NOMO-1 (cell line): ENCODE measurements around the gene ATG2A.

Experiments
- DNase-seq, 2 experiments: peaks; one replicate each; lab custom pipeline; 2025; ENCODE audit not compliant: unreplicated experiment in 2 of 2; lab: John Stamatoyannopoulos, UW

Gene ATG2A

GRCh38 chr11:64905516-64906313 lies 11.3 kb downstream of the ATG2A start:
- no peak for DNase-seq

DNA sequence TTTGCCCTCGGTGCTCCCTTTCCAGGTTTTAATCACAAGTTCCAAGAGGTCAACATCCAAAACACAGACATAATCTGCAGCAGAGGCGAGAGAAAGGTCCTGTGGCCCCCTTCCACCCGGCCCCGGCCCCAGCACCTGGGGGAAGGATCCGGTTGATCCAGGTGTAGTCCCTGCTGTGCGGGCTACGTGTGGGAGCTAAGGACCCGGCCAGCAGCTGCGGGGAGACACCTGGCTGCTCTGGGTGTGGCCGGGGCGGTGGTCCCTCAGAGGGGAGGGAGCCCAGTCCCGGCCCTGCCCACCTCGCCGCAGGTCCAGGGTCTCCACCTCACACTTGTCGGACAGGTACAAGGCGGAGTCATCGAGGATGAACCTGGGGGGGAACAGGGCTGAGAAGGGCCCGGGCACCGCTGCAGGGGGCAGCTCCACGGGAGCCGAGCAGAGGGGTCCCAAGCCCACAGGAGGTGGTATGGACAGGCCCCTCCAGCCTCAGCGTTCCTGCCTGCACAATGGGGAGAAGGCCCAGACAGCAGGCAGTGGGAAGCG lies 13.6 kb downstream of the ATG2A start:
- DNase-seq = no peak

DNA sequence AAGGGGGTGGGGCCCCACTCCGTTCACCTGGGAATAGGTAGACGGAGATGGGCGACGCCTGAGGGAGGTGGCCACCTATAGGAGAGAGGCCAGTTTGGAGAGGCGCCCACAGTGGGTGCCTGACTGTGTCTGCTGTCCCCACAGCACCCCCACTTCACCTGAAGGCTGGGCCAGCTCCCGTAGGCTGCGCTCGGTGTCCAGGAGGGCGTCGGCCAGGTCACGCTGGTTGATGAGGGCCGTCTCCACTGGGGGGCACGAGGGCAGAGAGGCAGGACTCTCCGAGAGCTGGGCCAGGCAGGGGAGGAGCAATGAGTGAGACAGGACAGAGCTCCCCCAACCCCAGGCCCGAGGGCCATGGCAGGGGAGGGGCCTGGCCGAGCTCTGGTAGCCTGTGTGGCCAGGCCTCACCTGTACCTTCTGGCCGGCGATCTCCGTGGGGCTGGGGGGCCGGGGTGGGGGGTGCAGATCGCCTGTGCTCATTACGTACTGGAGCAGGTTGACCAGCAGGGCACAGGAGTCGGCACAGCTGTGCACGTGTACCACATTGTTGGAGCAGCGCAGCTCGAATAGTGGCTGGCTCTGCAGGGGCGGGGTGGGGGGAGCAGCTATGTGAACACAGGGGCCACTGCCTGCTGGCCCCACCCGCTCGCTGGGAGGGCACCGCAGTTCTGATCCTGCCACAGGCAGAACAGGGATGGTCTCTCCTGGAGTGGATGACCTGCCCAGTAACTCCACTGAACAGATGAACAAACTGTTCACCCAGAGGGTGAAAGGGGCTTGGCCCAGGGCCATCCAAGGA lies 14.7 kb downstream of the ATG2A start:
- DNase-seq = no peak

DNA sequence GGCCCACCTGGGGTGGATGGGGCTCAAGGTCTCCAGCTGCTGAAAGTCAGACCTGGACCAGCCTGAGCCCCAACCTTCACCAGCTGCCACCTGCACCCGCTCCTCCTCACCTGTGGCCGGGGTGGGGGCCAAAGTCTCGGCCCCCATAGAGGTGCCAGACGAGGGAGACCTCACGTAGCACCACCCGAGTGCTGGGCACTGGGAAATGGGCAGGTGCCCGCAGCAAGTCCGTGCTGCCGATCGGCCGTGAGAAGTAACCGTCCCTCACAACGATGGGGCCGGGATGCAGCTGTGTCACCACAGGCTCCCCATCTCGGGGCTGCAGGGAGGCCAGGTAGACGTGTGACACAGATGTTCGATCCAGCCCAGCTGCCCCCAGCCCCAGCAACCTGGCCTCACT lies 16.2 kb downstream of the ATG2A start:
- DNase-seq = no peak

DNA sequence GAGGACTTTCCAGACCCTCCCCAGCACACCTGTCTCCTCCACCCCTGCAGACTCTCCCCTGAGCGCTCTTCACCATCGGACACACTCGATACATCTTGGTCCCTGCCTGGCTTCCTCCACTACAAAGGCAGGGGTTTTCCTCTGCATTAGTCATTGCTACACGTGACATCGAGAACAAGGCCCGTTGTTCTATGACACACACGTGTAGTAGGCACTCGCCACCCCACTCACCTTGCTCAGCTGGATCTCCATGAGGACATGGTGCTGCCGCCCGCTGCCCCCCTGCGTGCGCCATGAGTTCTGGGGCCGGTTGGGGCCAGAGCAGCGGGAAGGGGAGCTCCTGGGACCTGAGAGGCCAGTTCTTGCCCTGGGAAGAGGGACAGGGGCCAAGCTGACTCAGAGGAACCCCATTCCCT lies 16.7 kb downstream of the ATG2A start:
- DNase-seq = no peak

GRCh38 chr11:64898541-64898940 lies 18.5 kb downstream of the ATG2A start:
- DNase-seq = no peak

DNA sequence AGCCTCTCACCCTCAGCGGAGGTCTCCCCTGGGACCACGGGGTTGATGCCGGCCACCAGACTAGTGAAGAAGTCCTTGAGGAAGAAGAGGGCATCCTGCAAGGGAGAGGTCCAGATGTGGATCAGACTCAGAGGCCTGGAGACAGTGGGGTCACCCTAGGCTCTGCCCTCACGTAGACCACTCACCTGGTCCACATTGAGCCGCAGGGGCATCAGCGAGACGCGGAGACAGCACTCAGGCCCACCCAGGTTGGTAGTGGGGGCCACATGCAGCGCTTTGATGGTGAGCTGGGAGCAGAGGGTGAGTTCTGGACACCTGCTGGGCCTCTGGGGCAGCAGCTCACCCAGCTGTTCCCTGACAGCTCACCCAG lies 18.9 kb downstream of the ATG2A start:
- no peak for DNase-seq

DNA sequence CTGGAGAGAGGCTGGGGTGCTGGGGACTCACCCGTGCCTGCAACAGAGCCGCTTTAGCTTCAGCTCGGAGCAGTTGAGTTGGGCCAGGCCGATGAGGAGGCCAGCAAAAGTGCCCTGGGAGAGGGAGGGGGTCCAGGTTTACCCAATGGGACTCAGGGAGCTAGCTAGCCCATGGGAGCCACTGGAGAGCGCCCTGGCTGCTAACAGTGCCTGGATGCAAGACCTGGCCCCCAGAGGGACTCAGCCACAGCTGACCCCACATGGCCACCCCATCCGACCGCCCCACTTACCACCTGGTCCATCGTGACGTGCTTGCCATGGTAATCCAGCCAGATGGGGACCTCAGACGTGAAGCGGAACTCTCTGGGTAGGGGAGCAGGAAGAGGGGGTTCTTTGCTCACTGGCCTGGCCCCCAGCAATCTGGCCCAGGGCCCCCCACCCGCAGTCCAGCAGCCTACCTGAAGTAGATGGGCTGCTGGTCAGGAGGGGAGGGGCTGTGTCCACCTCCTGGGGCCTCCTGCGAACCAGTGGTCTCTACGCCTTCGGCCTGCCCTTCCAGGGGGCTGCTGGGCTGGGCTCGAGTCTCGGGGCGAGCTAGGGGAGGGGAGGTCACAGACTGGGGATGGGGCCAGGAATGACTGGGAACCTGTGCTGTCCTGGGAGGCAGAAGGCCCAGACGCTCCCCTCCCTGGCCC lies 19.5 kb downstream of the ATG2A start:
- DNase-seq = no peak

- DNase-seq = no peak
These were observed 20.5 kb downstream of the ATG2A start for GRCh38 chr11:64896448-64897022.

- no peak for DNase-seq
These were observed 22.1 kb downstream of the ATG2A start for GRCh38 chr11:64894812-64895452.

DNA sequence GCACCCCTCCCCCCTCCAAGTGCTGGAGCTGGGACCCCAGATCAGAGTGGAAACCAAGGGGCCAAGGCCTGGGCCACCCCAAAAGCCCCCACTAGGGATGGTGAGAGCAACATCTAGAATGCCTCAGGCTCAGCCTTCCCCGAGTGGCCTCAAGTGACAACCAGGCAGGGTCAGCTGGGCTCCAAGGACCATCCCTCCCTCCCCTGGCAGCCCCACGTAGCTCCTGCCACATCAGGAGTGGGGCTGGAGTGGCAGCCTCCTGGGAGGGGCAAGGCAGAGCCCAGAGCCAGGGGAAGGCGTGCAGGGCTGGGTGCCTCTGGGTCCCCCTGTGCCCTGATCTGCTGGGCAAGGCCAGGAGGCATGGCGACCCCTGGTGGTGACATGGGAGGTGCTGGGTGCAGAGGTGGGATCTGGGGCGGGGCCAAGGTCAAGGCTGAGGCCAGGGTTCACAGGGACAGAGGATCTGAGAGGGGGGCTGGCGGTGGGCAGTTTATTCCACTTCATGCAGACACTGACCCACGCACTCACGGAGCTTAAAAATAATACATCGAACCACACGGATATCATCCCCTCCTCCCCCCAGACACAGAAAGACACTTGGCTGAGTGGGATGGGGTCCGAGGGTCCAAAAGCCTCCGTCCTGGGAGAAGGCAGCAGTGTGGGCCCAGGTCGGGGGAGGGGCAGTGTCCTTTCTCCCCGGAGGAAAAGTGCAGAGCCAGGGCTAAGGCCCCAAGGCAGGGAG lies 22.8 kb downstream of the ATG2A start:
- DNase-seq = peak; percentile 54 to 75

DNA sequence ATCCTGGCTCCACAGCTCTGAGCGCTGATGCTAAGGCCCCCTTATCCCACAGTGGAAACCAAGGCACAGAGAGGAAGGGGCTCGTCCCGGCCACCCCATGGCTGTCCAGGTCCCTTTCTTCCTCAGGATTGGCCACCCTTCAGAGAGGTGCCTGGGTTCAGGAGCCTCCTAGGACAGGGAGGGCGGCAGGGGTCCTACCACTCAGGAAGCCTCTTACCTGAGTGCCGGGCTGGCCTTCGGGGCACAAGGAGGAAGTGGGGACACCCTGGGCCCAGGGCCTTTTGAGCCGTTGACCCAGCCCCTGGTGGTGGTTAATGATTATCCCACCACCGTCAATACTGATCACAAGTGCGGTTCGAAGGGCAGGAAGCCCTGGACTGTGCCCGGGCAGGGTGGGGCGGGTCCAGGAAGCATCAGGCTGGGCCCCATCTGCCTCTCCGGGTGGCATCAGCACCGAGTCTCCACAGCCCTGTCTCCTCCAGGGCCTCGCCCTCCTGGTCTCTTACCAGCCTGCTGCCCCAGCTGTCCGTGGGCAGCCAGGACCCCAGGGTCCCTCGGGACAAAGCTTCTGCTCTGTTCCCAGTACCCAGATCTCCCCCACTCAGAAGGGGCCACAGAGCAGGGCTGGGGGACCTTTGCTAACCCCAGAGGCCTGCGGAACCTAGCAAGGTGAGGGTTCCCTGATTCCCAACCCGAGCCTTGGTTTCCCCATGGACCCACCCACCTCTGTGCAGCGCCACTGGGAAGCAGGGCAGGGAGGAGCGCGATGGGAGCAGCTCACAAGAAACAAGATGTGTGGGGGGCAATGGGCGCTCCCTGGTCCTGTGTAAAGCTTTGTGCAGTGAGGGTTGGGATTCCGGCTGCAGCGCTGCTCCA lies 23.6 kb downstream of the ATG2A start:
- DNase-seq = no peak

GRCh38 chr11:64892838-64893193 lies 24.2 kb downstream of the ATG2A start:
- no peak for DNase-seq

DNA sequence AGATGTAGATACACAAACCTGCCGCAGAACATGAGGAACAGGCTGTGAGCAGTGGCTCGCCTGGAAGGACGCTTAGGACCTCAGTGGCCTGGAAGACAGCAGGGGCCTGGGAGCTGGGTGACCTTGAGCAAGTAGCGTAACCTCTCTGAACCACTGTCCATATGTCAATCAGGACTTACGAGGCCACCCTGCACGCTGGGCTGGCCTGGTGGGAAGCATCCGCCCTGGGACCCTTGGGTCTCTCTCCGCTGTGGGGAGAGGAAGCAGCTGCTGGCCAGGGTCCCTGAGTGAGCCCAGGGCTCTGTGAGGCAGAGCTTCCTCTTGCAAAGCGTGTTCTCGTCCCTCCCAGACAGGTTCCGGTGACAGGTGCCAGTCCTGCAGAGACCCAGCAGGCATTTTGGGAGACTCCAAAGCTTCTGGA lies 24.6 kb downstream of the ATG2A start:
- DNase-seq = no peak

DNA sequence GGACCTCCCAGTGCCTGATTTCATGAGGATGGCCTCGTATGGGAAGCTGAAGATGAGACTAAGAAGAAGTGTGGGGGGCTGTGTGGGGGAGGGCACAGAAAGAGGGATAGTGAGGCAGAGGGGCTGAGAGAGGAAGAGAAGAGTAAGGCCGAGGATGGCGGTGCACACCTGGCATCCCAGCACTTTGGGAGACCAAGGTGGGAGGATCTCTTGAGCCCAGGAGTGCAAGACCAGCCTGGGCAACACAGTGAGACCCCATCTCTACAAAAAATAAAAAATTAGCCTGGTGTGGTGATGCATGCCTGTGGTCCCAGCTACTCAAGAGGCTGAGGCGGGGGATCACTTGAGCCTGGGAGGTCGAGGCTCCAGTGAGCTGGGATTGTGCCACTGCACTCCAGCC lies 25.1 kb downstream of the ATG2A start:
- DNase-seq = no peak

GRCh38 chr11:64891215-64891848 lies 25.7 kb downstream of the ATG2A start:
- DNase-seq = no peak

DNA sequence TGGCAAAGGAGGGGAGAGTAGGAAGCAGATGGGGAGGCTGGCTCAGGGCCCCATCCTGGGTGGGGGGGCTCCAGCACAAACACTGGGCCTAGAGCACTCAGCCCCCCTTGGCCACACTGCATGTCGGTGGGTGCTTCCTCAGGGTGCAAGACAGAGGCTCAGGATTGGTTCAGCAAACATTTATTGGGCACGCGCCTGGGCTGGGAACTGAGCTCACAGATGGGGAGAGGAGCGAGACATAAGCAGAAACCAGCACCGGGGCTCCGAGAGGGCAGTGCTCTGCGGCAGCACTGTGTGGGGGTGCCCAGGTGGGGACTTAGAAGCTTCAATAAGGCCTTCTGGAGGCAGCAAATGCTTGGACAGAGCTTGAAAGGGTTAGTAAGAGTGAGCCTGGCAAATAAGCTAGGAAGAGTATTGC lies 26.5 kb downstream of the ATG2A start:
- no peak for DNase-seq

DNA sequence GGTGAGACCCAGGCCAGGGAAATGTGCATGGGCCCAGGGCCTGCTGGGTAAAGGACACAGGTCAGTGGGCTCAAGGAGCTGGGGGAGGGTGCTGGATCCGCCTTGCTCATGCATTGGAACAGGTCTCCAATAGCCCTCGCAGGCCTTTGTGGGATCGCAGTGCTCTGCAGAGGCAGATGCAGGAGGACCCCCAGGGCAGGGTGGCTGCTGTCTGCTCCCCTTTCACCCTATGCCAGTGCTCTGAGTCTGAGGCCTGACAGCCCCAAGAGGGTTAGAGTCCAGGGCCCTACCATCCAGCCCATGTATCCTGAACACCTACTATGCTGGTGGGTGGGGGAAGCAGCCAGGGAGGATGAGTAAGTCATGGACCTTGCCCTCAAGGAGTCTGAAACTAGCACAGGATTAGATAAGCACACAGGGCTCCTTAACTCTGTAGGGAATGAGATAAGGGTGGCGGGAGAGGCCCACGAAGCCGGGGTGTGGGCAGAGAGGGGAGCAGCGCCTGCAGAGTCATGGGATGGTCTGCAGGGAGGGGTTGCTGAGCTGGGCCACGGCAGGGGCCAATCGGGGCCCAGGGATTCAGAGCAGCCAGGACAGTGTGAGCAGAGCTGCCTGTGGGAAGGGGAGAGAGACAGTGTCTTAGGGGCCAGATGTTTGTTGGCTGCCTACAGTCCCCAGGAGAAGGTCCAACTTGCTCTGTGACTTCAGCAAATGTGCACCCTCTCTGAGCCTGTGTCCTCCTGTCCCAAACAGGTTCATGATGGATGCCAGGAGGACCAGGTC lies 28.1 kb downstream of the ATG2A start:
- no peak for DNase-seq
